HG02938 (cell line): ENCODE measurements around the gene GLOD5.
A peak's percentile ranks its signal among the peaks of the same experiment; 100 is the strongest.
"Not testable (repeated sequence)": the region's sequence is repeated elsewhere in the genome, so short reads cannot be mapped to it uniquely, and the experiment has no call there.

Source experiments
- ATAC-seq: cut with Tn5 transposase; IDR thresholded peaks from one replicate; pipeline ENCODE4 v1.9.1; 2021; ENCODE audit warnings: mild to moderate bottlenecking, moderate library complexity; ENCODE audit not compliant: unreplicated experiment

The GLOD5 gene

DNA sequence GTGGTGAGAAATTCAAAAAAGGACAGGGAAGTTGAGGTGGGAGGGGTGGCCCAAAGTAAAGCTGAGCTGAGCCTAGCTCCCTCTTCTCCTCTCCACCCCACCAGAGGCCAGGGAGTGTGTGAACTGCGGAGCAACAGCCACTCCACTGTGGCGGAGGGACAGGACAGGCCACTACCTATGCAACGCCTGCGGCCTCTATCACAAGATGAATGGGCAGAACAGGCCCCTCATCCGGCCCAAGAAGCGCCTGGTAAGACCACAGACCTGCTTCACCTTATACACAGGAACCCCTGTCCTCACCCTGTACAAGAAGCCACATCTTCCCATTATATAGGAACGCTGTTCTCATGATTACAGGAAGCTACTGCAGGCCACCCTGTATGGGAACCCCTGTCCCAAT is 30.7 kb downstream of the GLOD5 start:
- ATAC-seq, result no peak

DNA sequence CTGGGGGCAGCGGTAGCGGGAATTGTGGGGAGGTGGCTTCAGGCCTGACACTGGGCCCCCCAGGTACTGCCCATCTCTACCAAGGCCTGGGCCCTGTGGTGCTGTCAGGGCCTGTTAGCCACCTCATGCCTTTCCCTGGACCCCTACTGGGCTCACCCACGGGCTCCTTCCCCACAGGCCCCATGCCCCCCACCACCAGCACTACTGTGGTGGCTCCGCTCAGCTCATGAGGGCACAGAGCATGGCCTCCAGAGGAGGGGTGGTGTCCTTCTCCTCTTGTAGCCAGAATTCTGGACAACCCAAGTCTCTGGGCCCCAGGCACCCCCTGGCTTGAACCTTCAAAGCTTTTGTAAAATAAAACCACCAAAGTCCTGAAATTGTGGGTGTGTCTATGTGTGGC is 32.4 kb downstream of the GLOD5 start:
- ATAC-seq, result no peak

DNA sequence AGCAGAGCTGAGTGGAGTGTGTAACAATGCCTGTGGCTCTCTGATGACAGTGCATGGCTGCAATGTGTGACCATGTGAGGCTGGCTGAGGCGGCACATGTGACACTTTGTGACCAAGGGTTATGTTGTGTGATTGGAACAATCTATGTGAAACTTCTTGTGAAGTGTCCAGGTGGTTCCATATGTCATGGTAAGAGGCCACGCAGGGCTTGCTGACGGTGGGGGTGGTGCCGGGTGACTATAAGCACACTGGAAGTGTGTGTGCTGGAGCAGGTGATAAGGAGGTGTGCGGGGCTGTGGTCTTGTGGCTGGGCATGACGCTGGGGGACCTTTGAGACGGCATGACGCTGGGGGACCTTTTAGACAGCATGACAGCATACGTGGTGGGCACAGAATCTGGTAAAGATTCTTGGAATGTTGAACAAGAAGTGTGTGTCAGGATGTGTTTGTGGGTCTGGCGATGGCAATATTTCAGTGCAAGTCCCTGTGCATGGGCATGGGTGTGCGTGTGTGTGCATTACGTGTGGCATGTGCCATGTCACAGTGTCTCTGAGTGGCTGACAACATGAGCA is 32.9 kb downstream of the GLOD5 start:
- ATAC-seq, result no peak

DNA sequence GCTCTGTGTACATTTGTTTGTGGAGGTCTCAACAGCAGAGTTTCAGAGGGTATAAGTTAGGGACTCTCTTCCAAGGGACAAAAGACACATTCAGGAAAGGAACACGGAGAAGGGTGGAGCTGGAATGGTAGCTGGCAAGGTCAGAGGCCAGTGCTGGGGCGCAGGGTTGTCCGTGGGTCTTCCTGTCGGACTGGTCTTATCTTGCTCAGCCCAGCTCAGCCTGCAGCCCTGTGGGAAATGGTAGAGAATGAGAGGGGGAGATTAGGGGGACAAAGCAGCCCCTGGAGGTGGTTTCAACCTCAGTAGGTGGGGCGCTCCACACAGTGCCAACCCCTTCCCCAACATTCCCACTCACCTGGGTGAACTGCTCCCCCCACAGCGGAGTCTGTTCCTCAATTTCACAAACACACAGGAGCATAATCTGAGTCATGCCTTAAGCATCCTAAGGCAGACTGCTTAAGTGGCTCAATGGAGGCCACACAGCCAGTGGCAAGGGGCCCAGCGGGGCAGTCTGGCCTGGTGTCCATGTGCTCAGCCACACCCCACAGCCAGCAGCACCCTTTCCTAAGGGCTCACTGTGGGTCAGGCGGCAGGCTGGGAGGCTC is 33.5 kb downstream of the GLOD5 start:
- no peak for ATAC-seq

DNA sequence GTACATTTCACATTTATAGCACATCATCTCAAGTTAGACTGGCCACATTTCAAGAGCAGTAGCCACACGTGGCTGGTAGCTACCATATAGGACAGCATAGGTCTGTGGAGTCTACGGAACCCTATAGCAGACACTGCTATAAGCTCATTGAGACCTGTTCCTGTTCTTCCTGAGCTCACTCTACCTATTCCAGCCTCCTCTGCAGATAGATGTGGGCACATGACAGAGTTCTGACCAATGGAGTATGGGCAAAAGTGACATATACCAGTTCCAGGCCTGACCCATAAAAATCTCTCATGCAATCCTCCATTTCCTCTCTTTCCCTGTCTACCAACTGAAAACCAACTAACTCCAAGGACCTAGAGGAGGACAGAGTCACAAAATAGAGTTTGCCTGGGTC is 36.8 kb downstream of the GLOD5 start:
- no peak for ATAC-seq

DNA sequence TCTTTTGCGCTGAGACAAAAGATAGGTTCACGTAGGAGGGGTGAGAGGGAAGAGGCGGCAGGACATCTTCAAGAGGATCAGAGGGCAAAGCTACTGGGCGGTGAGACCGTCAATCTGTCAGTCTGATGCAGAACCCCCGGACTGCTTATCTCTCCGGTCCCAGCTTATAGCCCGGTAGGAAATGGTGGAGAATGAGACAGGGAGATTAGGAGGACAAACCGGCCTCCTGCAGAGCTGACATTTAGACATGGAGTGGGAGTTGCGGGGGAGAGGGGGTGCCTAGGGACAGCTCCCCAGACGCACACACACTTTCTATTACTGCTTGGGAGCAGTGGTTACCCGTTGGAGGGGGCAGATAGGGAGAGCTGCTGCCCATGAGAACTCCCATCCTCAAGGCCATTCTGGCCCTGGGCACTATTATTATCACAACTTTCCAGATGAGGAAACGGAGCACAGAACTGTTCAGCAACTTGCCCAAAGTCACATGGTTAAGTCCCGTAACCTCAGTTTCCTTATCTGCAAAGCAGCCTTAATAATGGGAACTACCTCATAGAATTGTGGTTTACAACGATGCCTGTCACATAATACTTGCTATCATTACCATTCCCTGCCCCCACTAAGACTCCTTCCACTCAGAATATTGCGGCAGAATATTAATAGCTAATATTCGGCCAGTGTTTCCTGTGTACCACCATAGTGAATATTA is 39.2 kb downstream of the GLOD5 start:
- ATAC-seq, result no peak

DNA sequence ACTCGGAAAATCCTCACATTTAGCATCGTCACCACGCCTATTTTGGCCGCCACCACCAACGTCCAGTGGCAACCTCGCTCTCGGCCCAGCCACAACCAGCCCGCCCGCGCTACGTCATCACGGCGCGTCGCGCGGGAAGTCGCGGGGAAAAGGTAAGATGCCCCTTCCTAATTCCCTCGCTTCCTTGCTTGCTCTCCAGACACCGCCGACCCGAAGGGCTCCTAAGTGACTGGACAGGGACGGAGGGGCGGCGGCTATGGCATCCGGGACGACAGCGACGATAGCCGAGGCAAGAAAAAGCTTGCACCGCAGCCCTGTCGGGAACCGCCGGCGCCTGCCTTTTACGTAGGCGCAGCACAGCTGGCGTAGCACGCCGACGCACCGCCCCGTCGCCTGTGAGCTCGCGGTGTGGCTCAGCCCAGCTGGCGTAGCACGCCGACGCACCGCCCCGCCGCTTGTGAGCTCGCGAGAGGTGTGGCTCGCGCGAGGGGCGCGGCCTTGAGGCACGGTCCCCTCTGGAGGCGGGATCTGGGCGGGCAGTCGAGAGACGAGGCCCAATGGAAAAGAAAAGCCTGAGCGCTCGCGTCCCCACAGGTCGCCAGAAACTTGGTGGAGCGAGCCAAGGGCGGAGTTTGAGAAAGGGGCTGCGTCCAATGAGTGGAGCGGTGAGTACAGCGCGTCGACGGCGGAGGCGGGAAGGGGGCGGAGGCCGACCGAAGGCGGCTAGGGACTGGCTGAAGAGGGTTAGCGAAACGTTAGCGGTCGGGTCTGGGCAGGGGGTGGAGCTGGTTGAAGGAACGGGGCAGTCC is 39.9 kb downstream of the GLOD5 start, which contains the start of gene HDAC6:
Gene HDAC6 (plus strand): TSS at position 788 of the 809 bp plus-strand sequence. CDS start 626 bp downstream, outside the sequence.
- ATAC-seq, result peak; percentile 87

DNA sequence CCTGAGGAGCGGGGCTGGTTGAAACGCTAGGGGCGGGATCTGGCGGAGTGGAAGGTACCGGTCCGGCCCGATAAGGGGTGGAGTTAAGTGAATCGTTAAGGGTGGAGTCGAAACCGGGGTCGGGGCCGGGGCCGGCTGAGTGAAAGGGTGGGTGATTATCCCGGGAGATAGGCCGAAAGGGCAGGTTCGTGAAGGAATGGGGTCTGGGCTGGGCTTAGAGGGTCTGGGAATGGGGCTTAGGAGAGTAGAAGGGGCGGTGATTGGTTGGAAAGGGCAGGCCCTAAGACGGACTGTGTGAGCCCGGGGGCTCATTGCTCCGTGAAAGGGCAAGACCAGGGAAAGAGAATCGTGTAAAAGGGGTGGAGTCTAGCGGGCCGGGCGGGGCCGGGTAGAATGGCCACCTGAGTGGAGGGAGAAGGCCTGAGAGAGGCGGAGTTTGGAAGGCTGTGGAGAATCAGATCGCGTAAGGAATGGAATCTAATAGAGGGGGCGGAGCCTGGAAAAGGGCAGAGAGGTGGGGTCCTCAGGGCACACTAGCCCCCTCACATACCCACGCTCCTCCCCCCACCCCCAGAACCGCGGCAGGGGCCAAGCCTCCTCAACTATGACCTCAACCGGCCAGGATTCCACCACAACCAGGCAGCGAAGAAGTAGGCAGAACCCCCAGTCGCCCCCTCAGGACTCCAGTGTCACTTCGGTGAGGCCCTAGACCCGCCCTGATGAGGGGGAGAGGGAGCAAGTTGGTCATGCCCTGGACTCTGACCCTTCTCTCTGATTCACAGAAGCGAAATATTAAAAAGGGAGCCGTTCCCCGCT is 40.8 kb downstream of the GLOD5 start:
- peak; percentile 39 for ATAC-seq

DNA sequence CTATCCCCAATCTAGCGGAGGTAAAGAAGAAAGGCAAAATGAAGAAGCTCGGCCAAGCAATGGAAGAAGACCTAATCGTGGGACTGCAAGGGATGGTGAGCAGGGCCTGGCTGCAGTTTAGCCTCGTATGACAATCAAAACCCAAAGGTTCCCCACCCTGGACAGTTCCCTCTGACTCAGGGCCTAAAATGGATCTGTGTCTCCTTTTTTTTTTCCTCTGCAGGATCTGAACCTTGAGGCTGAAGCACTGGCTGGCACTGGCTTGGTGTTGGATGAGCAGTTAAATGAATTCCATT is 41.3 kb downstream of the GLOD5 start:
- no peak for ATAC-seq

DNA sequence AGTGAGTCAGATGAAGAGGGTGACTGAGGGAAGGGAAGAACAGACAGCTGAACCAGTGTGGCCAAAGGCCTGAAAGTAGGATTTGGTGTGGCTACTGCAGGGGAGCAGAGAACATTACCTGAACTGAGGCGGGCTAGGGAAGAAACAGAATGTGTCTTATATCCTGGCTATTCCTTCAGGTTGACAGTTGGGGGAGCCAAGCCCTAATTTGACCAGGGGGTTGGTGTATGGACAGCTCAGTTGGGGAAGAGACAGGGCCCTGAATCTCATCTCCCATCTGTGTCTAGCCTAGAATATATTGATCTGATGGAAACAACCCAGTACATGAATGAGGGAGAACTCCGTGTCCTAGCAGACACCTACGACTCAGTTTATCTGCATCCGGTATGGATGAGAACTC is 44.5 kb downstream of the GLOD5 start:
- no peak for ATAC-seq

DNA sequence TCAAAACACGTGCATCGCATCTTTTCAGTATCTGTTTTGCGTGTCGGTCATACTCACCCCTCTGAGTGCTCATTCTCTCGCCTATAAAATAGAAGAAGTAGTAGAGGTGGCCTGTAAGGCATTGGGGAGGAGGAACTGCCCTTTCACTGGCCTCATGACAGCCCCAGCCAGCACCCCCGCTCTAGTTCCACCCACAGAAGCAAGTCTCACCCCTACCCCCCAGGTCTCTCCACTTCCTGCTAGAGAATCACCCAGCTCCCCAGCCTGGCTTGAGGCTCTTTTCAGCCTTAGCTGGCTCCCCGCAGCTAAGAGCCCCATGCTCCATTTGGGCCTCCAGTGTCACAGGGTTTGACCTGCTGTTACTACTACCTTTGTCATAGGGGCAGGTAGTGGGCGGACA is 52.1 kb downstream of the GLOD5 start:
- ATAC-seq, result no peak

DNA sequence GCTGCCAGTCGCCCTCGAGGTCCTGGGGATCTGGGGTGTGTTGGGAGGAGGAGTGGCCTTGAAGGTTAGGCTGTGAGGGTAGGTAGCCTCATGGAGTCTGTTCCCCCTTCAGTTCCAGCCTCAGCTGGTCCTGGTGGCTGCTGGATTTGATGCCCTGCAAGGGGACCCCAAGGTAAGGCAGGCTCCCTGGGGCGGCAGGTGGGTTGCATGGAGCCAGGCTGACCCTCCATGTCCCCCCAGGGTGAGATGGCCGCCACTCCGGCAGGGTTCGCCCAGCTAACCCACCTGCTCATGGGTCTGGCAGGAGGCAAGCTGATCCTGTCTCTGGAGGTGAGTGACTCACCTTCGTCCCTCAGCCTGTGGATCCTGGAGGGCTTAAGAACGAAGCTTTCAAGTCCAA is 53.2 kb downstream of the GLOD5 start:
- no peak for ATAC-seq

DNA sequence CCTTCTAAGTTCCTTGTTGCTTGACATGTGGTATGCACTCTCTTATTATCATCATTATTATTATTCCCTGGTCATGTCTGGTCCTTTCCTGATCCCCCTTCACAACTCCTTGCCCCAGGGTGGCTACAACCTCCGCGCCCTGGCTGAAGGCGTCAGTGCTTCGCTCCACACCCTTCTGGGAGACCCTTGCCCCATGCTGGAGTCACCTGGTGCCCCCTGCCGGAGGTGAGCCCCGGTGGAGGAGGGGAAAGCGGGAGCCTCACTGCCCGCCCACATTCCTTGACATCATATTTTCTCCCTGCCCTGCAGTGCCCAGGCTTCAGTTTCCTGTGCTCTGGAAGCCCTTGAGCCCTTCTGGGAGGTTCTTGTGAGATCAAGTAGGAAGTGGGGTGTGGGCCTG is 53.7 kb downstream of the GLOD5 start:
- ATAC-seq, result no peak

DNA sequence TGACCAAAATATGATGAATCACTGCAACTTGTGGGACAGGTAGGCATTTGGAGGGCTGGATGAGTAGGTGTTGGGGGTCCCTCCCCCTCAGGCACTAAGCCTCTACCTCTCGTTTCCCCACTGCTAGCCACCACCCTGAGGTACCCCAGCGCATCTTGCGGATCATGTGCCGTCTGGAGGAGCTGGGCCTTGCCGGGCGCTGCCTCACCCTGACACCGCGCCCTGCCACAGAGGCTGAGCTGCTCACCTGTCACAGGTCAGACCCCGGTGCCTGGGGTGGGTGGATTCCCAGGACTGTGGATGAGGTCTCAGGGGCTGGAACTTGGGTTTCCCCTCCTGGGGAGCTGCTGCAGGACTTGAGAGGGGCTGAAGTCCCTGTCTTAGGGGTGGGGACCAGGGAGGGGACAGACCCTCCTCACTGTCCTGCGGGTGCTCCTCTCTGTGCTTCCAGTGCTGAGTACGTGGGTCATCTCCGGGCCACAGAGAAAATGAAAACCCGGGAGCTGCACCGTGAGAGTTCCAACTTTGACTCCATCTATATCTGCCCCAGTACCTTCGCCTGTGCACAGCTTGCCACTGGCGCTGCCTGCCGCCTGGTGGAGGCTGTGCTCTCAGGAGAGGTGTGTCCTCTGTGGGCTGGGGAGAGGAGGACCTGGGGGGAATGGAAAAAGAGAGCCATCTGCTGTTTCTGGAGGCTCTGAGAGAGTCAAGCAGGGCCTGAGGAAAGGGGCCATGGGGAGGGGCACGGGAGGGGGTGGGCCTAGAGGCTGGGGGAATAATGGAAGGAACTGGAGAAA is 54.7 kb downstream of the GLOD5 start:
- ATAC-seq, result no peak

DNA sequence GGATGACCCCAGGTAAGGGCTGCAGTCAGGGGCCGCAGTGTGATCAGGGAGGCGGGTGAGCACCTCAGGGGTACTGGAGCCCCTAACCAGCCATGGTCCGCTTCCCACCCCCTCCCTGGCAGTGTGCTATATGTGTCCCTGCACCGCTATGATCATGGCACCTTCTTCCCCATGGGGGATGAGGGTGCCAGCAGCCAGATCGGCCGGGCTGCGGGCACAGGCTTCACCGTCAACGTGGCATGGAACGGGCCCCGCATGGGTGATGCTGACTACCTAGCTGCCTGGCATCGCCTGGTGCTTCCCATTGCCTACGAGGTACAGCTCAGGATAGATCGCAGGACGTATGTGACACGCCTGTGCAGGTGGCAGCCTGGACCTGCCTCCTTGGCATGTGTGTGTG is 56.6 kb downstream of the GLOD5 start:
- no peak for ATAC-seq

DNA sequence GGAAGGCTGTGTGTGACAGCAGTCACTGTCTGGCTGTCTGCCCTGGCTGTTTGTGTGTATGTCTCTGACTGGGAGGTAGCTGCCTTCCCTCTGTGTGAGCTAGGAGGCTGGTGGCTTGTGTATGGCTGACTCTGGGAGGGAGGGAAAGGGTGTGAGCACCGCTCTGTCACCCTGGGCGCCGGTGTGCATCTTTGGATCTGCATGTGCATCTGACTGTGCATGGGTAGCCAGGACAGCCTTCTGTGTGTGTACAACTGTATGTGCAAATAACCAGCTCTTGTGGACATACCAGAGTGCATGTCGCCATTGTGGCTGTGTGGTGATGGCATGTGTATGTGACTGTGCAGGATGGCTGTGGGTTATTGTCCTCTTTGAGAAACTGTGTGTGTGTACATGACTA is 57.3 kb downstream of the GLOD5 start:
- no peak for ATAC-seq

DNA sequence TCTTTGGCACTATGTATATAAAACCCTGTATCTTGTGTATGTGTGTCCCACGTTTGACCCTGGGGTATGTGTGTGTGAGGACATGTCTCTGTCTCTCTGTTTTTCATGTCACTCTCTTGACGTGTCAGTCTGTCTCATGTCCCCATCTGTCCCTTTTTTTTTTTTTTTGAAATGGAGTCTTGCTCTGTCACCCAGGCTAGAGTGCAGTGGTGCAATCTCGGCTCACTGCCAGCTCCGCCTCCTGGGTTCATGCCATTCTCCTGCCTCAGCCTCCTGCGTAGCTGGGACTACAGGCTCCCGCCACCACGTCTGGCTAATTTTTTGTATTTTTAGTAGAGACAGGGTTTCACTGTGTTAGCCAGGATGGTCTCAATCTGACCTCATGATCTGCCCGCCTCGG is 57.8 kb downstream of the GLOD5 start:
- not testable (repeated sequence) for ATAC-seq

DNA sequence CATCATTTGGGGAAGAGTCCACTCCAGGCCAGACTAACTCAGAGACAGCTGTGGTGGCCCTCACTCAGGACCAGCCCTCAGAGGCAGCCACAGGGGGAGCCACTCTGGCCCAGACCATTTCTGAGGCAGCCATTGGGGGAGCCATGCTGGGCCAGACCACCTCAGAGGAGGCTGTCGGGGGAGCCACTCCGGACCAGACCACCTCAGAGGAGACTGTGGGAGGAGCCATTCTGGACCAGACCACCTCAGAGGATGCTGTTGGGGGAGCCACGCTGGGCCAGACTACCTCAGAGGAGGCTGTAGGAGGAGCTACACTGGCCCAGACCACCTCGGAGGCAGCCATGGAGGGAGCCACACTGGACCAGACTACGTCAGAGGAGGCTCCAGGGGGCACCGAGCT is 61.5 kb downstream of the GLOD5 start:
- ATAC-seq, result no peak
